ENCODE data around the gene INIP. TPM values are rescaled to one million over a fixed set of nuclear protein-coding genes. Genes with fewer than 3 reads are reported as not detected.
A peak's percentile ranks its signal among the peaks of the same experiment; 100 is the strongest.

INIP gene
- total RNA-seq, 2 experiments from 2014 or later: 7.8 to 9.1 TPM

- H3K4me3 Mint-ChIP-seq: no peak overlapping the region
- DNase-seq (no peak), ATAC-seq (ENCODE audit: poor library complexity) (no peak)
- H3K9me3 Mint-ChIP-seq: no peaks in the 10 kb centered on the region
- H3K9me3 ChIP-seq (ENCODE audit: control insufficient read depth in 1 of 2, insufficient read depth in 1 of 2, low read length in 2 of 2): no peaks in the 10 kb centered on the region
- ChIA-PET CTCF (interaction anchor here (1.2 to 1.8 kb wide), 2 partner anchors 31 to 42 kb away, joined by 3 to 8 read pairs; no protein-coding TSS in a partner anchor), POLR2A (interaction anchor here (1.3 to 4.2 kb wide), 5 partner anchors 9 to 371 kb away, joined by 3 to 37 read pairs (median 4); partner anchors contain the start of genes HSDL2, INIP and KIAA1958)
- H3K27ac ChIP-seq (ENCODE audit: low read depth in 1 of 2, low read length in 2 of 2): no peak overlapping the region
- peaks cover 60% of the 10 kb centered on the region for H3K4me1 ChIP-seq (ENCODE audit: insufficient read depth, low read length)
- peak overlapping the region; percentile 81 for H3K4me3 ChIP-seq (ENCODE audit: low read length)
- peaks cover 64% of the 10 kb centered on the region for H3K4me1 Mint-ChIP-seq (ENCODE audit: low read depth)
- no peaks in the 10 kb centered on the region for H3K36me3 ChIP-seq (ENCODE audit: insufficient read depth, low read length)
- TF ChIP-seq CTCF (IDR thresholded peaks at IDR 0.05): no peak
- intact Hi-C loops (cut with DNase I, micrococcal nuclease): loop anchor here (1.0 to 10.0 kb wide), 5 partner anchors 32 to 856 kb away; partner anchors contain the start of genes INIP (in 1 of the 2), KIAA1958 (in 1 of the 2) and UGCG (in 1 of the 2)
- H3K27me3 Mint-ChIP-seq: no peaks in the 10 kb centered on the region
- no peaks in the 10 kb centered on the region for H3K27me3 ChIP-seq (ENCODE audit: control insufficient read depth in 1 of 2, insufficient read depth in 2 of 2, low read length in 2 of 2)
- H3K36me3 Mint-ChIP-seq (ENCODE audit: low read depth): no peaks in the 10 kb centered on the region
- H3K27ac Mint-ChIP-seq: no peak overlapping the region
Measured at GRCh38 chr9:112750764-112751055, 32.8 kb upstream of the INIP start.

GRCh38 chr9:112750016-112750763 lies 32.3 kb upstream of the INIP start, which contains the start of gene SNX30:
SNX30 (plus strand) TSS chr9:112750760; CDS start chr9:112751002, 242 bp downstream.
- Mint-ChIP-seq H3K36me3 (ENCODE audit: low read depth) (no peaks in the 10 kb centered on the region), H3K27me3 (no peaks in the 10 kb centered on the region), H3K9me3 (no peaks in the 10 kb centered on the region), H3K4me1 (ENCODE audit: low read depth) (peaks cover 59% of the 10 kb centered on the region), H3K27ac (peak within 1 kb of the TSS; percentile 81), H3K4me3 (peak within 1 kb of the TSS; percentile 91)
- intact Hi-C loops (cut with DNase I, micrococcal nuclease): loop anchor here (1.0 to 10.0 kb wide), 5 partner anchors 32 to 855 kb away; partner anchors contain the start of genes INIP (in 1 of the 2), KIAA1958 (in 1 of the 2) and UGCG (in 1 of the 2)
- ChIA-PET POLR2A (interaction anchor here (1.3 to 4.2 kb wide), 5 partner anchors 9 to 370 kb away, joined by 3 to 37 read pairs (median 4); partner anchors contain the start of genes HSDL2, INIP and KIAA1958), CTCF (interaction anchor here (1.2 to 1.8 kb wide), 4 partner anchors 30 to 43 kb away, joined by 3 to 8 read pairs (median 4); partner anchors contain the start of gene INIP)
- H3K36me3 ChIP-seq (ENCODE audit: insufficient read depth, low read length): no peaks in the 10 kb centered on the region
- peaks cover 55% of the 10 kb centered on the region for H3K4me1 ChIP-seq (ENCODE audit: insufficient read depth, low read length)
- ATAC-seq (ENCODE audit: poor library complexity) (peak; percentile 65), DNase-seq (peak; percentile 49 to 92 (median 78))
- no peaks in the 10 kb centered on the region for H3K27me3 ChIP-seq (ENCODE audit: control insufficient read depth in 1 of 2, insufficient read depth in 2 of 2, low read length in 2 of 2)
- TF ChIP-seq CTCF (IDR thresholded peaks at IDR 0.05): no peak
- H3K4me3 ChIP-seq (ENCODE audit: low read length): peak within 1 kb of the TSS; percentile 81
- peak within 1 kb of the TSS; percentile 60 to 79 for H3K27ac ChIP-seq (ENCODE audit: low read depth in 1 of 2, low read length in 2 of 2)
- no peaks in the 10 kb centered on the region for H3K9me3 ChIP-seq (ENCODE audit: control insufficient read depth in 1 of 2, insufficient read depth in 1 of 2, low read length in 2 of 2)

GRCh38 chr9:112747094-112747493 lies 29.2 kb upstream of the INIP start:
- Mint-ChIP-seq H3K4me3 (no peak overlapping the region), H3K4me1 (ENCODE audit: low read depth) (peaks cover 43% of the 10 kb centered on the region), H3K36me3 (ENCODE audit: low read depth) (no peaks in the 10 kb centered on the region), H3K27ac (peak overlapping the region; percentile 54), H3K27me3 (no peaks in the 10 kb centered on the region), H3K9me3 (no peaks in the 10 kb centered on the region)
- ATAC-seq (ENCODE audit: poor library complexity) (no peak), DNase-seq (no peak)
- Histone ChIP-seq H3K4me3 (ENCODE audit: low read length) (no peak overlapping the region), H3K27me3 (ENCODE audit: control insufficient read depth in 1 of 2, insufficient read depth in 2 of 2, low read length in 2 of 2) (no peaks in the 10 kb centered on the region), H3K27ac (ENCODE audit: low read depth in 1 of 2, low read length in 2 of 2) (no peak overlapping the region), H3K36me3 (ENCODE audit: insufficient read depth, low read length) (no peaks in the 10 kb centered on the region), H3K4me1 (ENCODE audit: insufficient read depth, low read length) (peaks cover 30% of the 10 kb centered on the region), H3K9me3 (ENCODE audit: control insufficient read depth in 1 of 2, insufficient read depth in 1 of 2, low read length in 2 of 2) (no peaks in the 10 kb centered on the region)
- intact Hi-C loops (cut with DNase I, micrococcal nuclease): loop anchor here in 1 of 2 experiments (2.0 kb wide), 1 partner anchor 26 kb away; no protein-coding TSS in a partner anchor
- ChIA-PET CTCF (interaction anchor here (1.5 kb wide), 1 partner anchor 46 kb away, joined by 4 read pairs; no protein-coding TSS in a partner anchor), POLR2A (interaction anchor here (1.0 kb wide), 1 partner anchor 29 kb away, joined by 3 read pairs; the partner anchor contains the start of gene INIP)
- TF ChIP-seq CTCF (IDR thresholded peaks at IDR 0.05): no peak

Data from CD4-positive, alpha-beta T cell (primary cell).